Measurements from ENCODE around the gene ABLIM3.

GRCh38 chr5:149219584-149219983 lies 78.3 kb downstream of the ABLIM3 start:
- no peak for TF ChIP-seq POLR2A (IDR thresholded peaks at IDR 0.05; ENCODE audit: low read length)
- TF ChIP-seq GATA1 (IDR thresholded peaks at IDR 0.05; ENCODE audit: low read depth, low read length) = no peak
